Fibroblast of peridontal ligament (primary cell): ENCODE measurements around the gene LGALS9.
"Not testable (repeated sequence)": the region's sequence is repeated elsewhere in the genome, so short reads cannot be mapped to it uniquely, and the experiment has no call there.

Source experiments
- DNase-seq: peaks from one replicate; pipeline ENCODE4 v3.0.0-alpha.2; 2010; ENCODE audit errors: extremely low read depth

LGALS9 gene

DNA sequence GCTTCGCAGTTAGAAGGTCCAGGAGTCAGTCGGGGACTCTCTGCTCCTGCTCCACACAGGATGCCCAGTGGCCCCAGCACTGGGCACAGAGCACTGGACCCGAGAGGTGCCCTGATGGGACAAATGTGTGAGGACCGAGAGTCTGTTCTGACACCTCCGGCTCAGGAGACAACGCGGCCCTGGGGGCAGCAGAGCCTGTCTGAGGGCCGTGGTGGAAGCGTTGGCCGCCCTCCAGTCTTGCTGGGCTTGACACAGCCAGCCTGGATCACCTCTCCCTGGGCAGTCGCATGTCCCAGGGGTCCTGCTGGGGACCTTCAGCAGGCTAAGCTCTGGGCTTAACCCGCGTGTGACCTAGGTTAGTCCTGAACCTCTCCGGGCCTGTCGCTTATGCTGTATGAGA, 23.1 kb downstream of the LGALS9 start:
- no peak for DNase-seq

DNA sequence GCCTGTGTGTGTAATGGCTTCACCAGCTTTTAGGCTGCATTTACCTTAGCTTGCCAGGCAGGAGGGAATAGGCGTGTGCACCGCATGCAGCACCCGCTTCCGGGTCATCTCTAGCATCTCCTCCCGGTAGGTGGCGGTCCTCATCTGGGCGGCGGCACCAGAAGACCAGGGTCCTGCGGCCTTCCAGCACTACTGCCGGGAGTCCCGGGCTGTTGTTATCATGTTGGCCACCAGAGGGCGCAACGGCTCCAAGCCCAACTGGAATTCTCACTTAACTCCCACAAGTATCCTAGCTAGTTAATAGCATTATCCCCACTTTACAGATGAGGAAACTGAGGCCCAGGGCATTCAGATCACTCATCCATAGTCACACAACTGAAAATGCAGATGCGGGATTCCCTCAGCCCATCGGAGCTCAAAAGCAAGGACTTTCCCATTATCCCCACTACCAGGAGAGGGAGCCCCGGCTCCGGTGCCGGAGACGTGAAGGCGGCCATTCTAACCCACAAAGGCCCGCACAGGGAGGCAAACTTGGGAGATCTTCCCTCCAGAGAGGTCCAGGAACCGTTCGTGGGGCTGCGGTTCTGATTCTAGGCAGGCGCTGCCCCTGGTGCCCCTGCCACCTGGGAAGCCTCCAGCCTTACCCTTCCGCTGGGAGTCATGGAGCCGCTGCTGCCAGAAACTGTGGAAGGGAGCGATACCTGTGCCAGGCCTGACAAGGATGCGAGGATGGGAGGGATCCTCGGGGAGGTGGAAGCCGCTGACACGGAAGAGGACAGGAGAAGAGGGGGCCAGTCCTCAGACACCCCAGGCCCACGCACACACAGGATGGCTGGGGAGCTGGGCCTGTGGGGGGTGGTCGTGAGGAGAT, 23.9 kb downstream of the LGALS9 start:
- peak; percentile 47 for DNase-seq

DNA sequence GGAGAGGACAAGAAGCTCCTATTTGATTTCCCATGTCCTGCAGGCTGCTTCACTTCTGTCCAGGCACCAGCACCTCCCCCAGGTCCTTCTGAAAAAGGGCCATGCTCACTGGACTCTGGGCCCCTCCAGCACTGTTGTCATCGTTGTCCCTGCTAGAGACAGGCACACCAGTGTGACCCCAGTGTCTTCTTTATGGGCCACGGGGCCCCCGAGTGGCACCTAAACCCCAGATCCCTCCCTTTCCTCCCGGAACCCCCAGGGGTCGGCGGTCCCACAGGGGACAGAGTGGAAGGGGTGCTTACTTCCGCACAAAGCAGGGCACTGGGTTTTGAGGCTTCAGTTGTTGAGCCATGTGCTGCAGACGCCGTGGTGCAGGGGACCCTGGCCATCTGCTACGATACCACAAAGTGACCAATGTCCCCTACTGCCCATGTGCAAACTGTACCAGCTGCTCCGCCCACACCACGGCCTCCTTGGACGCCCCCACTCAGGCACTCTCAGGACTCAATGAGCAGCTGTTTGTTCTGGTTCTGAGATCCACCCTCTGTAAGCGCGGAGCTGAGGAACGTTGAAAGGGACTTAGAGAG, 24.6 kb downstream of the LGALS9 start:
- not testable (repeated sequence) for DNase-seq

DNA sequence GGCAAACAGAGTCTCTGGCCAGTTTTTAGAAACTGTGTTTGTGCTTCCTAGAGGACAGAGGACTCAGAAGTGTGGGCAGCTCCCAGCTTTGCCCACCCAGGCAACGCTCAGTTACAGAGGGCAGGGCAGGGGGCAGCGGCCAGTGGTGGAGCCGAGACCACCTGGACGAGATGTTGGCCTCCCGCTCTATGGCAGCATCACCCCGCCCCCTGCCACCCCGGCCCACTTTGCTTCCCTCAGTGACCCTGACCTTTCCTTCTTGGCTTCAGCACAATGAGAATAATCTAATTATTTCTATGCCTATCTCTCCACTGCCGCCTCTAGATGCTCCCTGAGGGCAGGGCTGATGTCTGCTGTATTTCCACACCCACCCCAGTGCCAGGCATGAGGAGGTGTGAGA, 25.6 kb downstream of the LGALS9 start:
- not testable (repeated sequence) for DNase-seq

DNA sequence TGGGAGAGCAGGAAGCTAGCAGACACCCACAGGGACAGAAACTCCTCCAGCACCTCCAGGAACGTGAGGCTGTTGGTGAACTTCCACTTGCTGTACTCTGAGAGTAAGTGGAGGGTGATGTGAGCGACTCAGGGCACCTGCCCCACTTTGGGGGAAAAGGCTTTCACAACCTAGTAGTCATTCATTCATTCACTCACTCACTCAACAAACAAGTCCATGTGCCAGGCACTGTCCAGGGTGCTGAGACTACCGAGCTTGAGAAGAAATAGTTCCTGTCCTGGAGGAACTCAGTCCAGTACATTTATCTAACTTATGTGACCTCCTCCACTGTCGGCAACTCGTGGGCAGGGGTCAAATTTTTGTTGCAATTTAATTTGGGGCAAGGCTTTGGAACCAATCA, 26.6 kb downstream of the LGALS9 start:
- no peak for DNase-seq

DNA sequence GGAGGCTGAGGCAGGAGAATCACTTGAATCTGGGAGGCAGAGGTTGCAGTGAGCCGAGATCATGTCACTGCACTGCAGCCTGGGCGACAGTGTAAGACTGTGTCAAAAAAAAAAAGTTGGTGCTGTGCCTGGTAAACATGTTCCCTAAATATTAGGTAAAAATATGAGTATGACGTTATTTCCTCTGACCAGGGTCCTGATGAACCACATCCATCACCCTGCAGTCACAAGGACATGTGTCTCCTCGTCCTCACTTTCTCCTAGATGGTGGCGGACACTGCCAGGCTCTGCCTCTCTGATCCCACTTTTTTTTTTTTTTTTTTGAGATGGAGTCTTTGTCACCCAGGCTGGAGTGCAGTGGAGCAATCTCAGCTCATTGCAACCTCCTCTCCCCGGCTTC, 28.7 kb downstream of the LGALS9 start:
- DNase-seq: no peak

DNA sequence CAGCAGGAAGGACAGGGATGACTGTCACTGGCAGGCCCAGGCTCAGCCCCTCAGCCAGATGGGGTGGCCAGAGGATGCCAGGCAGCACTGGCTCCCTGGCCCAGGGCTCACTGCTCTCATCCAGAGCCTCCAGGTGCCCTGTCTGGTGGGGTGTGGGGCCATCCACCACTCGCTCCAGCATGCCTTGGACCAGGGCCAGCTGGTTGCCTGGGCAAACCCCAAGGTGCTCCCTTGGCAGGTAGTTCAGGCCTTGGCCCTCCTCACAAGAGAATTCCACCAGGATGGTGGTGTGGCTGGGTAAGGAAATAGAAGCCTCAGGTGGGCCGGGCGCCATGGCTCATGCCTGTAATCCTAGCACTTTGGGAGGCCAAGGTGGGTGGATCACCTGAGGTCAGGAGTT, 29.4 kb downstream of the LGALS9 start:
- DNase-seq: no peak

DNA sequence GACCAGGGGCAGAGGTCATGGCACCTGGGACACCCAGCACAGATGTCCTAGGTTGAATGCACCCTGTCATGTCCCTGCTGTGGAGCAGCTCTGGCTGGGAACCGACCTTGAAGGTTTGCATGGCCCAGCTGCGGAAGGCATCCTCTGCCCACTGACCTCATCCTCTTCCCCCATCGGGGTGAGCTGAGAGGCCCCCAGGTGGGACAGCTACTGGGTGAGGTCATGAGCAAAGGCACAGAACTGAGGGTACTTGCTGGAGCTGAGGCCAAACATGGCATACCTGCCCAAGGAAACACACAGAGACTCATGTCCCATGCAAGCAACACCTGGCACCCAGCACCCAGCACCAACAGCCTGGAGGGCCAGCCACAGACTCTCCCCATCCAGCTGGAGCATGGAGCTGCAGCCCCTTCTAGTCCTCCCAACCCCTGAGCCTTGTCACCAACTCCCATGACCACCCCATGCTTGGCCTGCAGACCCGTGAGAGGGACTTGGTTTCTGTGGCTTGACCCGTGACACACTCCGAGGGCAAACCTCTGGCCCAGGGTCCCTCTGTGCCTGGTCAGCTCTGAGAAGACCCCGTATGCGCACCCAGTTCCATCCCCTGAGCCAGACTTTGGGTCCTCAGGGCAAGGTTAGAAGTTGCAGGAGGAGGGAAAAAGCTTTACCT, 33.1 kb downstream of the LGALS9 start:
- DNase-seq: no peak

DNA sequence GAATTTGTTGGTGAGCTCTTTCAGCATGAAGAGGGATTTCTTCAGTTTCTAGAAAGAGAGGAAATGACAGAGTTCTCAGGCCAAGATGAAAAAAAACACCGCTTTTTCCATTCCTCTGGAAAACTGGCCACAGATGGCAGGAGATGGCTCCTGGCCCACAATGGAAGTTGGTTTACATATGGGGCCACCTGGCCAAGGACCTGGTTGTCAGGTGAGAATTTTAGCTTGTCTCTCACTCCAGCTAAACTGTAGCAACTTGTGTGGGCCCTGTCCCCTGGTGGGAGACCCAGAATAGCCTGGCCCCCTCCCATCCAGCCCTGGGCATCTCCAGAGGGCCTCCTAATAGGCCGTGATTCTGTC, 33.6 kb downstream of the LGALS9 start:
- DNase-seq: no peak

DNA sequence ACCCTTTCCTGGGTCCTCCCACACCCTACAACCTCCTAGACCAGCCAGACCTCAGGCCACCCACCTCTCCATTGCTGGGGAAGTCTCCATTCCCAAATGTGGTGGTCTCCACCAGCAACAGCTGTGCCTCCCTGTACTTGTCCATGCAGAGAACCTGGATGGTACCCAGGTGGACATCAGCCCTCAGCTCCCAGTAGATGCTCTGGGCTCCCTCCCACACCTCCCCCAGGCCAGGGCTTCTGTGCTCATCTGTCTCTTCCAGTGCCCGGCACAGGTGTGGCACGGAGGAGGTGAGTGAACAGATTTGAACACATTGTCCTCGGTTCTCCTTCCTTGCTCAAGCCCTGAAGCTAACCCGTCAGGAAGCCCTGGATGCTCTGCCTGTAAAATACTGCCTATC, 34.6 kb downstream of the LGALS9 start:
- no peak for DNase-seq

DNA sequence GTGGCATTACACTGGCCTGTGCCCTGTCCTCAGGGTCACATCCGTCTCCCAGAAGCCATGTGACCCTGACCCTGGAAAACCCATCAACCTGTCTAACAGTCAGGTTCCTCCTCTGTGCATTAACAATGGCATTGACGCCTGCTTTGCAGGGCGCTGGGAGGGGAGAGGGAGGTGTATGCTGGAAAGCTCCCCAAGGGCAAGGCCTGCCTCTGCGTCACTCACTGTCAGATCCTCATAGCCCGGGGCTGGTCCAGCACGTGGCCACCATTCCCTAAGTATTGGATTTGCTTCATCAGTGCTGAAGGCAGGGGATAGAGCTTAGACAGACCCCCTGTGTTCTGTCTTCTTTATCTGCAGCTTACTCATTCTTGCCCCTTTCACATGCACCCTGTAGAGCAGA, 35.3 kb downstream of the LGALS9 start:
- not testable (repeated sequence) for DNase-seq

DNA sequence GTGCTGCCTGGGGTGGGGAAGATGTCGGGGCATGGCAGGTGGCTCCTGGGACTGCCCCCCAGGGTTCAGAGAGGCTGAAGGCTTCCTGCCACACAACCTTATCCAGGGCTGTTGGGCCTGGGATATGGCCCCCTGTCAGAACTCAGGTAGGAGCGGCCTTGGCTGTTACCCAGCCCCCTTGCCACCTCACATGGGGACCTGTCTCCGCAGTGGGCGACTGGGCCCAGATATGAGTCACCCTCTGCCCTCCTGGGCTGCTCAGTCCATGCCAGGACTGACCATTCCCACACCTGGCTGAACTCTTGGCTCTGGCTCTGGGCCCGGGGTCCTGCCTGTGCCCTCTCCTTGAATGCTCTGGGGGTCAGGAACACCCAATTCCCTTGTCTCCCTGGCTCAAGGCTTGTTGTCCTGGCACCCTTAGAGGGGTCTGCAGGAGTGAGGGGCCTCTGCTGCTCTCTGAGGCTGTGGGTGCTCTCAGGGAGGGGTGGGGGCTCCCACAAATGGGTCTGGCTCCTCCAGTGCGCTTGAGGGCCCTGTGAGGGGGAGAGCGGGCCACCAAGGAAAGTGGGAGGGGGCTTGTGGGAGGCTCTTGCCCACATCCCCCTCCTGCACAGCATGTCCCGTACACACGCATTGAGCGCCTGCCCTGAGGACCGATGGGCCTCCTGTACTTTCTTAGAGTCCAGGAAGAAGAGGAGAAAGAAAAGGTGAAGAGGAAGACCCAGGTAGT, 36.0 kb downstream of the LGALS9 start:
- DNase-seq: no peak

DNA sequence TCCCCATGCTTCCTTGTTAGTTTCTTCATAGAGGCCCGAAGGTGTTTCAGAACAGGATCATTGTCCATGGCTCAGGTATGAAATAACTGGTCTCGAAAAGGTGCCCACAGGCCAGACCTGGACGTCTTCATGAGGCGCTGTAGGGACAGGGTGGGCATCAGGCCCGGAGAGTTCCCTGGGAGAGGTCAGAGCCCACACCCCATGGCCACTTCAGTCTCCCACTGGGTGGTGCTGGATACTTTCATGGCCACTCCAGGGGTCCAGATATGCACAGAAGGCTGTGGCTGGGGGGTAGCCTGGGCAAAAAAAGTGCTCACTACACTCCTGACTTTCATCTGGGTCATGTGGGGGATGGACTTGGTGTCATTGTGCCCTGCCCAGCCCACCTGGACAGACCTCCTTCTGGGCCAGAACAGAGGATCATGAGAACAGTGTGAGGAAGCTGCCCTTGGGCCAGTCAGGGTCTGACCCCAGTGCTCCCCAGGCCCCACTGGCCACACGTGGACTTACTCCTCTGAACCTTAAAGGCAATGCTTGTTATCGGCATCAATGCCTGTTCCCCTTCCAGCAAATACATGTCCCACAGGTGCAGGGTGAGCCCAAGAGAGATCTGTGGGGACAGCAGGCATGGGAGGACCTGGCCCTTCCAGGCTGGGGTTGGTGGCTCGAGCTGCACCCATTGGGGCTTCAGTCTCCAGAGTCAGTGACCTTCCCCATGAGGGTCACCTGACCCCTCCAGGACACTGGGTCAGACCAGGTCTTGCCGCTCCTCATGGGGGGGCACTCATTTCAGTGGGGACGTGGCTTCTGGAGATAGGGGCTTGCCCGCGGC, 36.9 kb downstream of the LGALS9 start:
- no peak for DNase-seq

DNA sequence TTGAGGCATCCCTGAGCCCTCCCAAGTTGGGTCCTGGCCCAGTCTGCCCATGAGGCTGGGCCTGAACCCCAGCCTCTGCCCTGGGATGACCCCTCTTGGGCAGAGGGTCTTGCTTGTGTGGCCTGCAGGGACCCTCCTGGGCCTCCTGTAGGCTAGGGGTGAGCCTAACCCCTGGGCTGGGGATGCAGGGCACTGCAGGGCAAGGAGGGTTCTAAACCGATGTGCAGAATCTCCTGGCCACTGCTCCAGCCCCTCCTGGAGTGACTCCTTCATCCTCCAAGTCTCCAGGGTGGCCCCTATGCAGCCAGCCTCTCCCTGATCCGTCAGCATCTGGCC, 37.5 kb downstream of the LGALS9 start:
- no peak for DNase-seq

DNA sequence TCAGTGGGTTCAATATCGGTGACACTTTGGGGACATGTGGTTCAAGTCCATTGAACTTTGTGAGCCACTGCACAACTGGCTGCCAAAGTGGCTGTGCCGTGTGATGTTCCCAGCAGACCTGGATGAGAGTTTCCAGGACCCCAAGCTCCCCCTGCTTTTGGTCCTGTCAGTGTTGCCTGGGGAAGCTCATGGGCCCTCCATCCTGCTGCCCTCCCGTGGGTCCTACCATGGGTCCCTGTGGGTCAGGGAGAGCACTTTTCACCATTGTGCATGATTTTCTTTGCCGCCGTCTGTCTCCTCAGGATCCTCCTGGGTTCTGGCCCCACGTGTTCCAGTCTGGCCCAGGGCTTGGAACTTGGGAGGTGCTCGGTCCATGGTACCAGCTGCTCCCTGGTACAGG, 38.1 kb downstream of the LGALS9 start:
- DNase-seq: no peak

DNA sequence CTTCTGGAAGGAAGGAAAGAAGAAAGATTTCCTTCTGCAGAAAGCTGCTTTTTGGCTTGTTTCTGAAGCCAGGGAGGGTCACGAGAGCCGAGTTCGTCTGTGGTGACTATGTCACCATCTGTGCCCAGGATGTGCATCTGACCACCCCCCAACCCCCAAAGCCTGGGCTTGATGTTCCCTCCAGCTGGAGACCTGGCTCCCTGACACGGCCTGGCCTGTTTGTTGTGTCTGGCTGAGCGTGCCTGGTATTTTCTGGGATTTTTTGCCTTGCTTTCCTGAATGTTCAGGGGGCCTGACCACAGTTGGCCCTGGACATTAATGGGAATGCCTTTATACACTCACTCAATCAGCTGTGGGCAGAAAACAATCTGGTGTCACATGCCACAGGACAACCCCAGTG, 38.9 kb downstream of the LGALS9 start:
- no peak for DNase-seq

DNA sequence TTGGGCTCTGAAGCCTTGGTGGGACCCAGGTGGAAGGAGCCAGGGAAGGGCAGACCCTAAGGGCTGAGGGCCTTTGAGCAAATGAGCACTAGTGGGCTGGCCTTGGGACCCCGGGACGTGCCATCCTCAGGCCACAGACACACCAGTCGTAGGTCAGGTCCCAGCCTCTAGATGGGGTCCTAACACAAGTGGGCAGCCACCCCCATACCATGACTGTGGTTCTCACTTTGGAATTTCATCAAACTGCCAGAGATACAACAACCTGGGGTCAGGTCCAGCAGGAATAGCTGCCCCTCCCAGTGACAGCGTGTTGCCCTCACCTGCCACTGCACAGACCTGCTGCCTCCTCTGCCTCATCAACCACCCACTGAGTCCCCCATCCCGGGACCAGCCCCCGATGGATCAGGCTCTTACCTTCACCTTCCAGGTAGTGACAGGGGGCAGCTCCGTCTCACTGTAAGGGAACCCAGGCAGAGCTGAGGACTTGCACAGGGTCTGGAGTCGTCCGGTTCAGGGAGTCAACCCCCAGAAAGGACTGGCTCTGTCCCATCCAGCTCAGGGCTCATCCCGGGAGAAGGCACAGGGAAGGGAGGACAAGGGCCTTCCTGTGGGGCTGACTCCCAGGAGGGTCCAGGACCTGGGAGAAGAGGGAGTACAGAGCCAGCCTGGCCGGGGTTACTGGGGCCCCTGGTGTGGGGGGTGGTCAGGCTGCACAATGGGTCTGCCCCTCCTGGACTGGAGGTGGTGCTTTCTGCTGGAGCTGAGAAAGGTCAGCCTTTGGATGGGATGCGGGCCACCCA, 40.0 kb downstream of the LGALS9 start:
- DNase-seq: no peak

DNA sequence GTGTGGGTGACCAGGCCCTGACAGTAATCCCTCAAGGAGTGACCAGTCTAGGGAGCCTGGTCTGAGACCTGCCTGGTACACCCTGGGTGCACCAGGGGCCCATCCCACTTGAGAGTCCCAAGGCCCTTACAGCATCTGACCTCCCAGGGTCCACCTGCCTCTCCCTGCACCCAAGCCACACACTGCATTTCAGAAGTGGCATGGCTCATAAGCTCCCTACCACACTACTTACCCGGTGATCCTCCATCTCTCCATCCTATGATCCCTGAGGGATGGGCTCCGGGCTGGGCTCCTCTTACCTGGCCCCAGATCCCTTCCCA, 40.6 kb downstream of the LGALS9 start:
- DNase-seq: no peak

DNA sequence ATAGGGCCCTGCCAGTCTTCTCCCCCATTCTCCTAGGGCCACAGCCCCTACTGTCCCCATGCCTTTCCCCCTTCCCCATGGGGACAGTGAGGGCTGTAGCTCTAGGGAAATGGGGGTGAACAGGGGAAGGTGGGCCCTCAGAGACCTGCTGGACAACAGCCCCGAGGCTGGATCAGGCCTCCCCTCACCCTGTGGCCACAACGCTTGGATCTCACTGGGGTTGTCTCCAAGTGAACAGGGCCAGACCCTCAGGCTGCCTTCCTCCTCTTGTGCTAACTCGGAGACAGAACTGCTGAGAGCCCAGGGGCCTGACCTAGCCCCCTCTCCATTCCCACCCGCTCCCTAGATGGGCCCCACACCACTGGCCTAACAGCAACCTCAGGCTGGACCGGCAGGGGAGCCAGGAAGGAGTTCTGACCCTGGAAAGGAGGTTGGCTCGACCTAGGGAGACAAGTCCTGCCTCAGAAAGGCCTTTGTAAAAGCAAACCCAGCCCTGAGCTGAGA, 41.0 kb downstream of the LGALS9 start:
- DNase-seq: not testable (repeated sequence)

DNA sequence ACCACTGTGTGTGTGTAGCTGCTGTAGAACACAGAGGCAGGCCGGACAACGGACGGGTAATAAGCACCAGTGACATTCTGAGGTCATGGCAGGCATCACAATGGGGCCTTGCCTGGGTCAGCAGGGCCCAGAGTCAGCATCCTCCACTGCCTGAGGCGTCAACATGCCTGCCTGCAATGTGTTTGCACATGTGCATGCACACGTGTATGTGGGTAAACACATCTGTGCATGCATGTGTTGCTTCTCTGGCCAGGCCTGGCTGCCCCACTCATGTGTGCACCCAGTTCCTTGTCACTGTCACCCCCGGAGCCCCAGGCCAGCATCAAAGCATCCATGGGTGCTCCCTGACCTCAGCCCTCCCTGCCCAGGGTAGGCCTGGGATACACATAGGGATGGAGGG, 43.3 kb downstream of the LGALS9 start:
- DNase-seq: no peak

DNA sequence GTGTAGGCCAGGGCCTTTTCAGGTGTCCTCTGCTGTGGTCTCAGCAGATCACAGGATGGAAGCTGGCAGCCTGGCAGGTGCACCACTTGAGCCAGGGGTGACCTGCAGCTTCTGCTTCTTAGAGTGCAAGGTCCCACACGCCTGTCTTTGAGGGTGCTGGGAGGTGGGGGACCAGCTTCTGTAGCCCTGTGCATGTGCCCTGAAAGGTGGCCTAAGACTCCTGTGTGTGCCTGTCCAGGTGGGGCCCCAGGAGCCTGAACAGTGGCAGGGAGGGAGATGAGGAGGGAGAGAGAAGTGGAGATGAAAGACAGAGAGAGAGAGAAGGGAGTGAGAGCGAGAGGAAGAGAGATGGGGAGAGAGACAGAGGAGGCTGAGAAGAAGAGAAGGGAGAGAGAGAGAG, 46.2 kb downstream of the LGALS9 start:
- no peak for DNase-seq
